Stimulated activated CD8-positive, alpha-beta memory T cell treated with anti-CD3 and anti-CD28 coated beads, Interleukin-7, amount 100 ng/mL, for 4 hours (primary cell): Measurements from ENCODE around the gene CXCR1.
"Not testable (repeated sequence)": the region's sequence is repeated elsewhere in the genome, so short reads cannot be mapped to it uniquely, and the experiment has no call there.

ENCODE experiments used
- DNase-seq, 2 donors: peaks; one replicate each; pipeline ENCODE4 v3.0.0-alpha.2; 2020; ENCODE audit warnings: low read depth in 2 of 2

The CXCR1 gene

GRCh38 chr2:218161644-218162043, 5.1 kb downstream of the CXCR1 start:
- no peak for DNase-seq

DNA sequence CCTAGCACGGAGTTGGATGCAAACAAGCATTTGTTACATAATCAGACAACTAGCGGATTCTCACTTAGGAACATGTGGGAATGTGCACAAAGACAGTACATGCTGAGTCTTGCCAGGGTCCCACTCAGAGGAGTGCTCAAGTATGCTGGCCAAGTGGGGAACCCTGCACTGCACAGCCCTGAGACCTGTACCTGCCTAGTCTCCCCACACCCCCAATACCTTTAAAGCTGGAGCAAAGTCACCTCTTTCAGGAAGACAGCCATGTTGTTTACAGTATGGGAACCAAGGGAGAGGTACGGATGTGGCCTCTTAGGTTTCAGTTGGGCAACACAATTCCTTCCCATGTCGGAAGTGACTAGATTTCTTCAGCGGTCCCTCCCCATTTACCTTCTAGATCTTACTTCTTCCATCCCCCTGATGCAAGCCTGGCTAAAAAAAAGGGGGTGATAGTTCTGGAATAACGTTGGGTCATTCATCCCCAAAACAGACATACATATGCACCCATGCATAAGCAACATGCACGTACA, 10.7 kb downstream of the CXCR1 start:
- DNase-seq, result no peak

DNA sequence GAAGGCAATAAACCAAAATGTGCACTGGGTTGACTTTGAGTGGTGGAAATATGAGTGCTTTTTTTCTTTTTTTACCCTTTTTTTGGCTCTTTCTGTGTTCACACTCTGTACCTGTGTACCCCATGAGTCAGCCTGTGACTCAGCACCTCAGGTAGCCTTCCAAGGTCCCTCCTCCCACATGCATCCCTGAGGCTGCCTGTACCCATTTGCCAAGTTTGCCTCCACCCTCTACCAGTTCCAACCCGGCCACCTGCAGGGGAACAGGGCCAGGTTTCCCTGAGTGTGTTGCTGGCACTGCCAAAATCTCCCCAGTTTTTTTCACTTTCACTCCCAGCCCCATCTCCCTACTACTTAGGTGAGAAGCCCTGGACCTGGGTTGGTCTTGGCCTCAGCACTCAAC, 14.0 kb downstream of the CXCR1 start:
- DNase-seq, result no peak

DNA sequence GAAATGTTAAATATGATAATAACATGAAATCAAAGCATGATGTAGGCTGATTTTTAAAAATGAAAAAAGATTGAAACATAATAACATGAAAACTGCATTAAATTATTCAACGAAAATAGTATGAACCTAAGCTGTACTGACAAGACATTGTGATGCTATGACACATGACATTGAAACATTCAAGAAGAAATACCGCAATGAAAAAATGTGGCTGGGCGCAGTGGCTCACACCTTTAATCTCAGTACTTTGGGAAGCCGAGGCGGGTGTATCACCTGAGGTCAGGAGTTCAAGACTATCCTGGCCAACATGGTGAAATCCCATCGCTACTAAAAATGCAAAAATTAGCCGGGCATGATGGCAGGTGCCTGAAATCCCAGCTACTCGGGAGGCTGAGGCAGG, 14.6 kb downstream of the CXCR1 start:
- DNase-seq, result no peak

DNA sequence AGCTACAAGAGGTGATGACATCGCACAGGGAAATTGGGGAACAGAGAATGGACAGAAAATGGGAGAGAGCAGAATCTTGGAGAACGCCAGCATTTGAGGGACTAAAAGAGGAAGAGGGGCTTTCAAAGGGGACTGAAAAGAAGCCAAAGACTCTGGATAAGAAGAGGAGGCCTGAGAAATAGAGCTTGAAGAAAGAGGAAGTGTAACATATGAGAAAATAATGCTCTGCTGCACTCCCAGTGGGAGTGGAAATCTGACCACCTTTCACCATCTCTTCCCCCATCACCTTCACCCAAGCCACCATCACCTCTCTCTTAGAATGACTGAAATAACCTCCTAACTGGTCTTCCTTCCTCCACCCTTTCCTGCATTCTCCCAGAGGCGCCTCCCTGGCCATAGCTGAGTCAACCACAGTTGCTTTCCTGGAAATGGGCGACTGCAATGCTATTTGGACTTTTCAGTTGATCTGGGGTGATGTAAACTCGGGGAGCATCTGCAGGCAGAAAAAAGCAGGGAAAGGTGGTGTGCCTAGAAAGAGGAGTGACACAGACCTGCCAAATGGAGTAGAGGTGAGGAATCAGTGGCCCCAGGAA, 16.8 kb downstream of the CXCR1 start:
- DNase-seq, result no peak

DNA sequence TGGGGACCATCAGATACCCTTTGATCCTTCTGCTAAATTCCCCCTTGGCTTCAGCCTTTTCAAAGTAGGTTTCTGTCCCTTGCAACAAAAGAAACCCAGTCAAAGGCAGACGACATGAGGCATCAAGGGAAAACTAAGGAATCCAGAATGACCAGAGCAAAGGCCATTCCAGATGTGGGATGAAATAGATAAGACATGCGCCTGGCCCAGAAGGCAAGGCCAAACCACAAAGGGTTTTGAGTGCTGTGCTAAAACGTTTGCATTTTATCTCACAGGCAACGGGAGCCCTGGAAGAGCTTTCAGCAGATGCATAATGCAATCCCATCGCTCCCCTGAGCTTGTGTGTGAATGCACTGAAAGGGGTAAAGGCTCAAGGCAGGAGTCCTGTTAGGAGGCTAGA, 17.7 kb downstream of the CXCR1 start:
- DNase-seq, result no peak

- no peak for DNase-seq
These were observed 20.7 kb downstream of the CXCR1 start for GRCh38 chr2:218146056-218146455.

DNA sequence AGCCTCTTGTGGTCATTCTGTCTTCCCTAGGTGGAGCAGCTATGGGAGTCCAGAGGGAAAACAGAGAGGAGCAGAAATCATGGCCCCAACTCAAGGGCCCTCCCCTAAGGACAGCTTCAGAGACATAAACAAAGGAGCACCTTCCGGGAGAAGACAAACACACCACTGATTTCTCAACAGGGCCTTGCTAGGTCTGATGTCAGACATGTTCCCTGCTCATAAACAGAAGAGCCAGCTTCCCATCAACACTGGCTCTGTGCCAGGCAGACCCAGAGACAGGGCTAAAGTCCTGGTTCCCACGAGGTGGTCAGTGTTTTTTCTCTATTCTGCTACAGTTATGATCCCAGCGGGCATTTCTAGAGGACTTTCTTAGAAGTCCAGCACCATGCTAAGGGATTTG, 21.6 kb downstream of the CXCR1 start:
- DNase-seq, result no peak

DNA sequence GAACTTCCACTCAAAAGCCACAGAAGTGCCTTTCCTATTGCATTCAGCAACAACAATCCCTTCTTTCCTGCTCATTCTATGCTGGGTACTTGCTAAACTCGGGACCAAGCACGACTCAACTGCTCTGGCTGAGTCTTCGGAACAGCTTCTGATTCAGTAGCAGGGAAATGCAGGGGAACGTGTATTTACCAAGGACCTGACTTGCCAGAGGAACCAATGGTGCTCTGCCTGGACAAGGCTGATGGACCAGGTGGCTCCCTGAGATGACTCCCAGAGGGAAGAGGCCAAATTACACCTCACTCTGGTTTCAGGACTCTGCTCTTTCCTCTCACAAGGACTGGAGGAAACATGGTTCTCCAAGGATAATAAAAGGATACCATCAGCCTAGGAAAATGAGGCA, 28.7 kb downstream of the CXCR1 start:
- DNase-seq, result no peak

DNA sequence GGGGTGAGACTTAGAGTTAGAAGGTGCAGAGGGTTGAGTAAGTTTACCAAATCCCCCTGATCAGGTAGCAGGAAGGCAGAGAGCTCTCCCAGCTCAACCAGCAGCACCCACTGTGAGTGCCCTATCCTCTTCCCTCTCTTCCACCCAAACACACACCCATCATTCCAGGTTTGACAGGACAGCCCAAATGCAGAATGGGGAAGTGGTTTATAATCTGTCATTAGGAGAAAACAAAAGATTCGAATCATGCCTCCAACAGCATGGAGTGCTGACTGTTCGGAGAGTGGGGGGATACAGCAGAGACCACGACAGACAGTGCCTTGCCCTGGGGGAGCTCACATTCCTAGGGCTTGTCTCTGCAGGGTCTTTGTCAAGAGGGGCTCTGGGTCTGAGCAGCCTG, 29.2 kb downstream of the CXCR1 start:
- DNase-seq, result no peak

DNA sequence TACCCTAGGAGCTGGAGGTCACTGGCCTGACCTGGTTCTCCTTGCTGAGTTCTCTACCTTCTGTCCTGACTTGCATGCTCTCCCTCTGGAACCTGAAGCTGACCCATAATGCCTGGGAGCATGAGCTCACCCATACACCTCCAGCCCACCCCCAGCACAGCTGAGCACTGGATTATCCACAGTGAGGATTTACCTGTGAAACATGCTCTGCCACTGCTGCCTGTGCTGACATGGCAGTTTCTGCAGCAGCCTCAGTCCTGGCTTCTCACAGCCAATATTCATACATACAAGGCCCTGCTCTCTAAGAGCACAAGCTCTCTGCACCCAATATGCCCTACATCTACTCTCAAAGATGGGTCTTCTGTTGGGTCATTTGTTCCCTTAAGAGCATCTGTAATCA, 35.9 kb downstream of the CXCR1 start:
- DNase-seq, result no peak

DNA sequence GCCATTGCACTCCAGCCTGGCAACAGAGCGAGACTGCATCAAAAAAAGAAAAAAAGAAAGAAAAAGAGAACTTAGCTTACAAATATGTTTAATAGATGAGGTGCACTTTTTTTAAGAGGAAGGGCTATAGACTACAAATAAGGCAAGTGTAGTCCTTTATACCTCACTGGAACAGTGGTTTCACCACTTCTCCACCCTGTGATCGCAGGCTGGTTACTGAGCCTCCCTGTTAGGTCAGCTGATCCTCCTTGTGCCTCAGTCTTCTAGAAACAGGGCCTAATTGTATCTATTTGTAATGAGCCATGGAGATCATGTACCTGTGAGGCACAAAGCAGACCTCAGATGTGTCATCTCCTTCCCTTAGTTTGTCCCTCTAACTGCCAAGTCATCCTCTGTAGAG, 36.4 kb downstream of the CXCR1 start:
- DNase-seq, result no peak

DNA sequence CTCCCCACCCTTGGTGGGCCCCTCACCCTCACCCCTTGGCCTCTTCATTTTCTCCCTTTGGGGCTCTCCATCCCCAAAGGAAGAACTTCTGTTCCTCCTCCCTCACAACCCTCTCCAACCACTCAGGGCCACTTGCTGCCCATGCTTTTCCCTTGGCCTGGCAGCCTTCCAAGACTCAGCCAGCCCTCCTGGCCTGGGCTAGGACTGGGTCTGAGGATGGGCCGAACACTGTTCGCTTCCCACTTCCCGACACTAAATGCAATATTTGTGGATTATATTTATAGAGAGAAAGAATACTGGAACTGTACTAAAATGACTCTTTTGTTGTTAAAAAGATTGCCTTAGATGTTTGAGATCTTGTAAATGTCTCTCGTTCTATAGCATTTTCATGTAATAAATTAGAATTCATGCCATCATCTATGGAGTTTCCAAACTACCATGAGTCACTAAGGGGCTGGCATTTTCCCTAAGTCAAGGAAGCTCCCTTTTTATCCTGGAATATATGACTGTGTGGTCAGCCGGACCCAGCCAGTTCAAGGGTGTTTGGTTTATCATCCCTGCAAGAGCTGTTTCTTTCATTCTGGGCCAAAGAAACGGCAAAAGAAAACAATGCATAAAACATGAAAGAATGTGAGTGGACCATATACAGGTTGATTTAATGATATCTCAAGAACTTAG, 37.2 kb downstream of the CXCR1 start:
- DNase-seq, result no peak

- DNase-seq, result no peak
These were observed 37.8 kb downstream of the CXCR1 start for GRCh38 chr2:218128781-218129457.

DNA sequence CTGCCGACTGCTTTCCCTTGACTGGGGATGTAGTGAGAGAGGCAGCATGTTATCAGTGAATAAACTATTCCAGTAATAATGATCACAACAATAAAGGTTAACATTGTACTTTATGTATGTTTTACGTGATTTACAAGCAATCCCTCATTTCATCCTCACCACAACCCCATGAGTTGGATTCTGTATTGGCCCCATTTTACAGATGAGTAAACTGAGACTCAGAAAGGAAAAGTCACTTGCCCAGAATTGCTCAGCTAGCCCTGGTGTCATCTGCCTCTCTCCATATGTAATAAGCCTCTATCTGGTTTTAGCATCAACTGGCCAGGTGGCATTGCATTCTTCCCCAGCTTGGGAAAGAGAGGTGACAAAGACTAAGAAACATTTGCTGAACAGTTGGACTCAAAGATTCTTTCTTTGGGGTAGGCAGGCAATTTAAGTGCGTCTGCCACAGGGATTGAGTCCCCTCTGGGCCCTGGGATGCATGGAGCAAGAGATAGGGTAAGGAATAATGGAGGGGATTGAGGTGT, 38.8 kb downstream of the CXCR1 start:
- DNase-seq, result no peak

- no peak for DNase-seq
These were observed 41.1 kb downstream of the CXCR1 start, which contains the start of gene CXCR2 for GRCh38 chr2:218125626-218126080. CXCR2 (plus strand) TSS chr2:218126028; CDS start chr2:218134802, 8,774 bp downstream.

DNA sequence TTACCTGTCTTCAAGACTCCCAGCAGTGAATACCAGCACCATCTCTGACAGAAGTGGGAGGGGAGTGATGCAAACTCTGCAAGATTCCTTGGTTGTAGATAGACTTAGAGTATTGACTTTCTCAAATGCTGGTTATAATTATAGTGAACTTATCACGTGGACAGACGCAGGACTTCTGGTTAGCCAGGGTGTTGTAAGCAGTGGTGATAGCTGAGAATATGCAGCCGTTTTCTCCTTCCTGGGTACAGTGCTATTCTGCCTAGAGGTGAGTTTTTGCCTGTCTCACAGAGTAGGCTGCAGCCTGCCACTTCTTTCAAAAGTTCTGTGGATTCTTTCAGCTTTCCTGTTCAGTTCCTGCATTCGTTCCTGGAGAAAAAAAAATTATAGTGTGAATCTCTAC, 41.7 kb downstream of the CXCR1 start:
- no peak for DNase-seq

GRCh38 chr2:218123986-218124385, 42.8 kb downstream of the CXCR1 start:
- DNase-seq, result no peak

- DNase-seq, result not testable (repeated sequence)
These were observed 44.5 kb downstream of the CXCR1 start for GRCh38 chr2:218122286-218122685.

DNA sequence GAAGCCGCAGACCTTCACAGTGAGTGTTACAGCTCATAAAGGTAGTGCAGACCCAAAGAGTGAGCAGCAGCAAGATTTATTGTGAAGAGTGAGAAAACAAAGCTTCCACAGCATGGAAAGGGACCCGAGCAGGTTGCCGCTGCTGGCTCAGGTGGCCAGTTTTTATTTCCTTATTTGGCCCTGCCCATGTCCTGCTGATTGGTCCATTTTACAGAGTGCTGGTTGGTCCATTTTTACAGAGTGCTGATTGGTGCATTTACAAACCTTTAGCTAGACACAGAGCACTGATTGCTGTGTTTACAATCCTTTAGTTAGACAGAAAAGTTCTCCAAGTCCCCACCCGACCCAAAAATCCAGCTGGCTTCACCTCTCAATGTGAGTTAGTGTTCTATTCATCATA, 45.0 kb downstream of the CXCR1 start:
- DNase-seq, result not testable (repeated sequence)
